Suprapubic skin (tissue), 4 donors: Measurements from ENCODE around the gene ADAMTS2. TPM values are rescaled to one million over a fixed set of nuclear protein-coding genes. Genes with fewer than 3 reads are reported as not detected.

ENCODE experiments used
- DNase-seq, 2 donors: peaks; one replicate each; pipeline ENCODE4 v3.0.0-alpha.2; 2019; ENCODE audit warnings: low spot score in 2 of 2
- H3K27ac ChIP-seq: fragments of 200-600 bp; sonication (generic); one replicate; pipeline ENCODE4 v1.5.1; 2019
- H3K27me3 ChIP-seq: fragments of 200-600 bp; sonication (generic); one replicate; pipeline ENCODE4 v1.5.1; 2019
- H3K36me3 ChIP-seq: fragments of 200-600 bp; sonication (generic); one replicate; pipeline ENCODE4 v1.5.1; 2019
- H3K4me1 ChIP-seq: fragments of 200-600 bp; sonication (generic); one replicate; pipeline ENCODE4 v1.5.1; 2019
- H3K4me3 ChIP-seq: fragments of 200-600 bp; sonication (generic); one replicate; pipeline ENCODE4 v1.5.1; 2019; ENCODE audit warnings: mild to moderate bottlenecking
- H3K9me3 ChIP-seq: fragments of 200-600 bp; sonication (generic); one replicate; pipeline ENCODE4 v1.5.1; 2019
- EP300 ChIP-seq: sonication (generic); formaldehyde crosslinking; IDR thresholded peaks from one replicate; pipeline ENCODE4 v1.6.1; 2017; ENCODE audit warnings: antibody characterized with exemption
- POLR2A ChIP-seq, 2 donors: fragments of 450-650 bp; IDR thresholded peaks; one replicate each; pipeline ENCODE4 v1.6.1; 2017; ENCODE audit warnings: antibody characterized with exemption in 2 of 2, mild to moderate bottlenecking in 2 of 2, moderate library complexity in 2 of 2
- POLR2AphosphoS5 ChIP-seq, 3 donors: sonication (generic); formaldehyde crosslinking; IDR thresholded peaks; one replicate each; pipeline ENCODE4 v1.6.1; 2017; ENCODE audit warnings: antibody characterized with exemption in 3 of 3
- WGBS: methylation state at CpG from one replicate; pipeline ENCODE4 v1.1.5; 2018; 5-methylcytosine and 5-hydroxymethylcytosine counted together
- total RNA-seq, 4 donors: library from RNA; depleted of rRNA; stranded (reverse); fragments of >200 nt; gene quantifications; one replicate each; pipeline ENCODE4 v1.1.0, GENCODE V29; 2016
- TF ChIP-seq, protein P1 (sequence below), 2 donors: fragments of 200-600 bp in 1 of 2; fragments of 450-650 bp in 1 of 2; sonication (generic) in 1 of 2; IDR thresholded peaks; one replicate each; pipeline ENCODE4 v1.5.1; 2016 to 2019; ENCODE audit warnings: antibody characterized with exemption in 2 of 2, mild to moderate bottlenecking in 1 of 2, moderate library complexity in 1 of 2

The ADAMTS2 gene
- total RNA-seq, 4 donors from 2014 or later, result 3.1 to 5.5 (median 4.3) TPM

- Histone ChIP-seq H3K4me3 (no peak overlapping the region), H3K27me3 (peaks cover 2% of the 10 kb centered on the region), H3K27ac (no peak overlapping the region), H3K9me3 (no peaks in the 10 kb centered on the region), H3K4me1 (no peaks in the 10 kb centered on the region), H3K36me3 (peaks cover 7% of the 10 kb centered on the region)
- TF ChIP-seq, protein P1, sequence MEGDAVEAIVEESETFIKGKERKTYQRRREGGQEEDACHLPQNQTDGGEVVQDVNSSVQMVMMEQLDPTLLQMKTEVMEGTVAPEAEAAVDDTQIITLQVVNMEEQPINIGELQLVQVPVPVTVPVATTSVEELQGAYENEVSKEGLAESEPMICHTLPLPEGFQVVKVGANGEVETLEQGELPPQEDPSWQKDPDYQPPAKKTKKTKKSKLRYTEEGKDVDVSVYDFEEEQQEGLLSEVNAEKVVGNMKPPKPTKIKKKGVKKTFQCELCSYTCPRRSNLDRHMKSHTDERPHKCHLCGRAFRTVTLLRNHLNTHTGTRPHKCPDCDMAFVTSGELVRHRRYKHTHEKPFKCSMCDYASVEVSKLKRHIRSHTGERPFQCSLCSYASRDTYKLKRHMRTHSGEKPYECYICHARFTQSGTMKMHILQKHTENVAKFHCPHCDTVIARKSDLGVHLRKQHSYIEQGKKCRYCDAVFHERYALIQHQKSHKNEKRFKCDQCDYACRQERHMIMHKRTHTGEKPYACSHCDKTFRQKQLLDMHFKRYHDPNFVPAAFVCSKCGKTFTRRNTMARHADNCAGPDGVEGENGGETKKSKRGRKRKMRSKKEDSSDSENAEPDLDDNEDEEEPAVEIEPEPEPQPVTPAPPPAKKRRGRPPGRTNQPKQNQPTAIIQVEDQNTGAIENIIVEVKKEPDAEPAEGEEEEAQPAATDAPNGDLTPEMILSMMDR (IDR thresholded peaks at IDR 0.05), result no peak
- TF ChIP-seq POLR2A (IDR thresholded peaks at IDR 0.05) (no peak), EP300 (no peak), POLR2AphosphoS5 (IDR thresholded peaks at IDR 0.05) (no peak)
- peak in 1 of 2 donors; percentile 46 for DNase-seq
- WGBS, result 86% methylated on average over 9 of the region's 18 CpGs
Measured at GRCh38 chr5:179152144-179152895, 192.9 kb downstream of the ADAMTS2 start.

GRCh38 chr5:179151286-179152118 is 193.8 kb downstream of the ADAMTS2 start:
- Histone ChIP-seq H3K27me3 (peaks cover 2% of the 10 kb centered on the region), H3K27ac (no peak overlapping the region), H3K4me3 (no peak overlapping the region), H3K4me1 (no peaks in the 10 kb centered on the region), H3K36me3 (peaks cover 7% of the 10 kb centered on the region), H3K9me3 (no peaks in the 10 kb centered on the region)
- DNase-seq, result peak in 1 of 2 donors; percentile 24
- no peak for TF ChIP-seq POLR2A (IDR thresholded peaks at IDR 0.05)
- TF ChIP-seq, protein P1 (IDR thresholded peaks at IDR 0.05), result no peak
- no peak for TF ChIP-seq EP300
- no peak for TF ChIP-seq POLR2AphosphoS5 (IDR thresholded peaks at IDR 0.05)
- 90% methylated on average over 10 of the region's 11 CpGs for WGBS

DNA sequence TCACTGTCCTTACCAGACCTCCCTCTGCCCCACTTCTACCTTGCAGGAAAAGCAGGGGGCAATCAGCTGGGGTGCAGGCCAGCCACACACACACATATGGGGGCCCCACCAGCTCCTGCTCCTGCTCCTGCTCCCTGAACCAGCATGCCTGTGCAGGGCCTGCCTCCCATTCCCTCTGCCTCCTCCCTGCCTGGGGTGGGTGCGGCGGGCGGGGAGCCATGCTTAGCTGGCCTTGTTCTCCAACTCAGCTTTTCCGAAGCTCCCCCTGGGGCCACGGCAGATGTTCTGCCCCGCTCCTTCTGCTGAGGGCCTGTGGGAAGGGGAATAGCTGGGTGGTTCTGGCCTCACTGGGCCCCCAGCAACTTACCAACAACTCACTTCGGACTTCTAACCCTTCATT is 195.2 kb downstream of the ADAMTS2 start:
- H3K4me3 ChIP-seq, result no peak overlapping the region
- TF ChIP-seq EP300 (no peak), POLR2A (IDR thresholded peaks at IDR 0.05) (no peak), POLR2AphosphoS5 (IDR thresholded peaks at IDR 0.05) (no peak)
- TF ChIP-seq, protein P1 (IDR thresholded peaks at IDR 0.05), result no peak
- H3K36me3 ChIP-seq, result peaks cover 7% of the 10 kb centered on the region
- DNase-seq, result no peak
- H3K9me3 ChIP-seq, result no peaks in the 10 kb centered on the region
- H3K4me1 ChIP-seq, result no peaks in the 10 kb centered on the region
- WGBS, result 72% methylated on average over 3 of the region's 7 CpGs
- no peak overlapping the region for H3K27ac ChIP-seq
- H3K27me3 ChIP-seq, result peaks cover 2% of the 10 kb centered on the region

- no peak for DNase-seq
- Histone ChIP-seq H3K4me3 (no peak overlapping the region), H3K27me3 (peaks cover 2% of the 10 kb centered on the region), H3K9me3 (no peaks in the 10 kb centered on the region), H3K27ac (no peak overlapping the region), H3K4me1 (no peaks in the 10 kb centered on the region), H3K36me3 (peaks cover 7% of the 10 kb centered on the region)
- WGBS, result 90% methylated on average over 10 of the region's 10 CpGs
- TF ChIP-seq POLR2A (IDR thresholded peaks at IDR 0.05) (no peak), POLR2AphosphoS5 (IDR thresholded peaks at IDR 0.05) (no peak), EP300 (no peak)
- TF ChIP-seq, protein P1 (IDR thresholded peaks at IDR 0.05), result no peak
Measured at GRCh38 chr5:179149278-179149677, 196.0 kb downstream of the ADAMTS2 start.

DNA sequence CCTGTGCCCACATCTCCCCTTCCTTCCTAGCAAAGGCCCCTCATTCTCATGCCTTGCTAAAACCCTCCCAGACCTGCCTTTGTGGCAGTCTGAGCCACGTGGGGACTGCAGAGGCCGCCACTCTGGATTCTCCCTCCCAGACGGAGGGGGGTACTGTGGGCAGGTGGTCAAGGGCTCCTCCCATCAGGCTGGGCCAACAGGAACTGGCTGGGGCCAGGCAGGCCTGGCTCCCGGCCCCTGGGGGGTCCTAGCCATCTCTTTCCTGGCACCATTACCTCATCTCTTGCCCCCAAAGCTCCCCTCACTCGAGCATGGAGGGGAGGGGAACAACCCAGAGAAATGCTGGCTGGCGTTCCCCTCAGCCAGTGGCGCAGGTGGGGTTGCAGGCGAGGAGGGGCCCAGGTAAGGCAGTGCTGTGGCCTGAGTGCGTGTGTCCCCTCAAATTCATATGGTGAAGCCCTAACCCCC is 196.5 kb downstream of the ADAMTS2 start:
- TF ChIP-seq POLR2AphosphoS5 (IDR thresholded peaks at IDR 0.05) (no peak), EP300 (no peak), POLR2A (IDR thresholded peaks at IDR 0.05) (no peak)
- TF ChIP-seq, protein P1 (IDR thresholded peaks at IDR 0.05), result no peak
- WGBS, result 82% methylated on average over 8 of the region's 9 CpGs
- H3K4me3 ChIP-seq, result no peak overlapping the region
- H3K36me3 ChIP-seq, result peaks cover 7% of the 10 kb centered on the region
- H3K27ac ChIP-seq, result no peak overlapping the region
- H3K4me1 ChIP-seq, result no peaks in the 10 kb centered on the region
- no peak for DNase-seq
- H3K27me3 ChIP-seq, result peaks cover 2% of the 10 kb centered on the region
- no peaks in the 10 kb centered on the region for H3K9me3 ChIP-seq
